ENCODE measurements around the gene APAF1.
A peak's percentile ranks its signal among the peaks of the same experiment; 100 is the strongest.

The APAF1 gene

DNA sequence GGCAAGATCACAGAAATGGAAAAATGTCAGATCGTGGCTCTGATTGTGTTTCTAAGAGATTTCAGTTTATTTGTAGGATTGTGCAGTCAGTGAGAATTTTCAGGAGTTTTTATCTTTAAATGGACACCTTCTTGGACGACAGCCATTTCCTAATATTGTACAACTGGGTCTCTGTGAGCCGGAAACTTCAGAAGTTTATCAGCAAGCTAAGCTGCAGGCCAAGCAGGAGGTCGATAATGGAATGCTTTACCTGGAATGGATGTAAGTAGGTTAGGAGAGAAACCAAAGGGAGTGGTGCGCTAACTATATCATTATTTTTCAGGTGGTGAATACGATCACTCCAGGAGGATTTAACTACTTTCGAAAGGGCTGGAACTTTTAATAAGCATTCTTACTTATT, 26.4 kb downstream of the APAF1 start:
- no peak for DNase-seq (ENCODE audit: low spot score)

GRCh38 chr12:98674841-98675240, 29.8 kb downstream of the APAF1 start:
- DNase-seq (ENCODE audit: low spot score) = no peak

DNA sequence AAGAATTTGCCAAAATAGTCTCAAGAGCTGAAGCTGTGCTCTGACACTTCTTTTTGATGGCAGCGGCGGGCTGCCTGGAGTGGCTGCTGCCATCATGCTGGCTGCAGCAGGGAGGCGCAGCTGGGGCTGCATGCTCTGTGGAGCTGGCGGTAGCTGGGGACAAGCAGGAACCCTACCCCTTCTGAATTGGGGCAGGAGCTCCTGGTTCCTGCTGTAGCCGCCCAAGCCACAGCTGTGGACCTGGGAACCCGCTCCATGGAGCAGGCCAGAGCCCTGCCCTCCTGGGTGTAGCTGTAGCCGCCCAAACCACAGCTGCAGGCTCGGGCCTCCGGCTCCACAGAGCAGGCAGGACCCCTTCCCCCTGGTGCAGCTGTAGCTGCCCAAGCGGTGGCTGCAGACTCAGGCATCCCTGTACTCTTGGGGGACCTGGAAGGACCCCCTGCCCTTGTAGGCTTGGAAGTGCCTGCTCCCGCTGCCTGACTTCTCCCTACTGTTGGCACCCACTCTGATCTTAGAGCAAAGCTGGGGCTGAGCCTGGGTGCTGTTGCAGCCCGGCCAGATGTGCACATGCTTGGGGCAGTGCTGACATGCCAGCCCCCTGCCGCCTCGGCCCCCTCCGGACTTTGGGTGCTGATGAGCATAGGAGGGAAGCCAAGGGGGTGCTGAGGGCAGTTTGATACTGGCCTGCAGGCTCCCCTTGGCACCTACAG, 33.3 kb downstream of the APAF1 start:
- DNase-seq (ENCODE audit: low spot score) = no peak

GRCh38 chr12:98678946-98679610, 34.0 kb downstream of the APAF1 start:
- no peak for DNase-seq (ENCODE audit: low spot score)

- no peak for DNase-seq (ENCODE audit: low spot score)
Measured at GRCh38 chr12:98679611-98680005, 34.5 kb downstream of the APAF1 start.

DNA sequence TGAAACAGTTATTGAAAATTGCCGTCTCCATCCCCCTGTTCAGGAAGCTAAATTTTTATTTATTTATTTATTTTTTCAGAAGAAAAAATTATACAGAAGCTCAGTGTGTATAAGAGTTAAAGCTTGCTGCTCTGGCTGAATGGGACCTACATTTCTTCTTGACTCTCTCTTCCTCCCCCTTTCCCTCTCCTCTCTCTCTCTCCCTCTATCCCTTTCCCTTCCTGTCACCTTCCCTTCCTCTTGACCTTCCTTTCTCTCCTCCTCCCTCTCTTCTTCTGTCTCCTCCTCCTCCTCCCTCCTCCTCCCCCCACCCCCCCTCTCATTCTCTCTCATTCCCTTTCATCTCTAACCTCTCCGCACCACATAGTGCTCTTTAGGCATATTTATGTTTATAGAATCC, 39.1 kb downstream of the APAF1 start:
- DNase-seq (ENCODE audit: low spot score) = no peak

- no peak for DNase-seq (ENCODE audit: low spot score)
Measured at GRCh38 chr12:98686603-98687002, 41.5 kb downstream of the APAF1 start.

DNA sequence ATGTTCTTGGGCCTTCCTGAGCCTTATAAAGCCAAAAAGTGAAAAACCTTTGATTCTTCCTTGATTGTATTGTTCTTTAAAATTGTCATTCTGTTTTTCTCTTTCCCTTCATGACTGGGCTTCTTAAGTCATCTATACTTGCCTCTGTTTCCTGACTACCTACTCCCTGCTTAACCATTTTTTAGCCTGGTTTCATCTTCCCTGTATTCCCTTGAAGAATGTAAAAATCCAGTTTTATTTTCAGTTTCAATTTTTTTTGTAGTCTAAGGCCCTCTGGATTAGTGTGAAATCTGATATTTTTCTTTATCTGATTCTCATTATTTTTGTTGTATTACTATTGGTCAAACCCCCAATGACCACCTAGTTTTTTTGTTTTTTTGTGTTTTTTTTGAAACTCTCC, 46.3 kb downstream of the APAF1 start:
- no peak for DNase-seq (ENCODE audit: low spot score)

DNA sequence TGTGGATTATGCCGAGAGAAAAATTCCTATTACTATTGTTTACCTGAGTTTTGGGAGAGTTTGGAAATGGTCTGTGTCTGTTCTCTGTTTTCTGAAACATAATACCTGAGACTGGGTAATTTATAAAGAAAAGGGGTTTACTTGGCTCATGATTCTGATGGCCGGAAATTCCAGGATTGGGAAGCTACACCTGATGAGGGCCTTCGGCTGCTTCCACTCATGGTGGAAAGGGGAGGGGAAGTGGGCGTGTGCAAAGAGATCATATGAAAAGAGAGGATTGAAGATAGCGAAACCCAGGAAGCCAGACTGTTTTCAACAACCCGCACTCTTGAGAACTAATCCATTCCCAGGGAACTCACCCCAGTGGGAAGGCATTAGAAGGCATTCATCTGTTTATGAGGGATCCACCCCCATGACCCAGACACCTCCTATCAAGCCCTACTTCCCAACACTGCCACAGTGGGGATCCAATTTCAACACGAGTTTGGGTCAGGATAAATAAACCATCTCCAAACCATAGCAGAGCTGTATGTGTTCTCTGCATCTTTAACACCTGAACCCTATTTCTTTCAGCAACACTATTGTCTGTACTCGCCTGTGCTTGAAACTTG, 51.1 kb downstream of the APAF1 start:
- DNase-seq (ENCODE audit: low spot score) = no peak

- DNase-seq (ENCODE audit: low spot score) = no peak
Measured at GRCh38 chr12:98697209-98697608, 52.1 kb downstream of the APAF1 start.

DNA sequence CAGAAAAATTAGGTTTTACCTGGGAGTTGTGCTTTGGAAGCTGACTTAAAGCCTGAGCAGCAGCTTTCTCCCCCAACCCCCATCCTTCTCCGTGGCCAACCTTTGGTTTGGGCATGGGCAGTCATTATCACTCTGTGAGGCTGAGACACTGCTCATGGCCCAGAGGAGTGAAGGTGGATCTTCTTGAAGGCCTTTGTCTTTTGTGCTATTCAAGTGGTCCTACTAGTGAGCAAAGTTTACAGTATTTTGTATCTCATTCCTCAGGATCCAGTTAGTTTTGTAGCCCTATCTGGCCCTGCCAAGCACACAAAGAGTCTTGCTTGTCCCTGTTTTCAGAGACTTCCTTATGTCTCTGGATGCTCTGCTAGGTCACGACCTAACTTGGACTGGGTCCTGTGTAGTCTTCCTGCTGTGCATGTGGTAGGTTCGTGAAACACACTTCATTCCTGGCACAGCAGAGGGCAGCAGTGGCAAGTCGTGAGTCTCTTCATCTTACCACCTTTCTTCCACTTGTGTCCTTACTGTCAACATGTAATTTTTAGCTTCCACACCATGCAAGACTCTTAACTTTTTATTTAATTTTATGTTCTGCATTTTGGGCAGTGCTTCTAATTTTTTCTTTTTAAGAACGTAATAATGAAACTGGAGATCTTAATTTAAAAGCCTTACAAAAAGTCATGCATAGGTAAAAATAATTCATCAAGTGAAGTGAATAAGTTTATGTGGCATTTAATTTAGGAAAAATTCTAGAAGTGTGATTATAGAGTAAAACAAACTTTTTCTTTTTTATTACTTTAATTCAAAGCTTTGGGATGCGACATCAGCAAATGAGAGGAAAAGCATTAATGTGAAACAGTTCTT, 53.7 kb downstream of the APAF1 start:
- DNase-seq (ENCODE audit: low spot score) = peak; percentile 71

GRCh38 chr12:98699586-98699985, 54.5 kb downstream of the APAF1 start:
- DNase-seq (ENCODE audit: low spot score) = no peak

- no peak for DNase-seq (ENCODE audit: low spot score)
Measured at GRCh38 chr12:98701166-98701565, 56.1 kb downstream of the APAF1 start.

GRCh38 chr12:98709022-98709421, 63.9 kb downstream of the APAF1 start:
- DNase-seq (ENCODE audit: low spot score) = no peak

GRCh38 chr12:98714426-98714825, 69.3 kb downstream of the APAF1 start:
- no peak for DNase-seq (ENCODE audit: low spot score)

- no peak for DNase-seq (ENCODE audit: low spot score)
Measured at GRCh38 chr12:98719515-98720504, 74.7 kb downstream of the APAF1 start.

GRCh38 chr12:98721204-98721702, 76.2 kb downstream of the APAF1 start:
- no peak for DNase-seq (ENCODE audit: low spot score)

DNA sequence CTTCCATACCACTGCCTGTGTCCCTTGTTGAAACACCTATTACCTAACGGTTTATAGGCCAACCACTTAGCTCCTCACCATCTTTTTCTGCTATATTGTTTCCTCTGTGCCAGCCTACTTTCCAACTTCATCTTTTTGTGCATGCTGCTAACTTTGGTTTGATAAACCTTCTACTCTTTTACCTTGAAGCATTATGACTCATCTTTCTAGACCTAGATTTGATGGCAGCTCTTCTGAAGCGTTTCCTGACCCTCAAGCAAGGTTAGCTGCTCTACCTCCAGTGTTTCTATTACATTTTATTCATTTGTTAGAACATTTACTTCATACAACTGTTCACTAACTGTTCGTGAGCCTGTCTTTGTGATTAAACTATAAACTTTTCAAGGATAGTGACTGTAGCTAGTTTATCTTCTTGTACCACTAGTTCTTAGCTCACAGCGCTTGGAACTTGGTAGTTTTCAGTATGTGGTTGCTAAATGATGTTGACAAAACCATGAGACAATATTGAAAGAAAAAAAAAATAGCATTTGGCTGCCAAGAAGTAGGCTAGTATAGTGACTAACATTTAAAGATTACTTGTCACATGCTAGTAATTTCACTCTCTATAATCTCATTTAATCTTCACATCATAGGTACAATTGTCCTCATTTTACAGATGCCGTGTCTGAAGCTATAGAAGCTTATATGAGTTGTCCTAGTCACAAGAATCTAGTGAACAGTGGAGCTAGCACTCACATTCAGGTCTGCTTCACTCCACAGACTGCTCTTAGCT, 79.5 kb downstream of the APAF1 start:
- no peak for DNase-seq (ENCODE audit: low spot score)

- peak; percentile 83 for DNase-seq (ENCODE audit: low spot score)
Measured at GRCh38 chr12:98725476-98726247, 80.6 kb downstream of the APAF1 start.
